ENCODE measurements around the gene PBX1. TPM values are rescaled to one million over a fixed set of nuclear protein-coding genes. Genes with fewer than 3 reads are reported as not detected.

Gene PBX1
- total RNA-seq, 4 donors from 2014 or later, result 15.2 to 48.6 (median 23.5) TPM

DNA sequence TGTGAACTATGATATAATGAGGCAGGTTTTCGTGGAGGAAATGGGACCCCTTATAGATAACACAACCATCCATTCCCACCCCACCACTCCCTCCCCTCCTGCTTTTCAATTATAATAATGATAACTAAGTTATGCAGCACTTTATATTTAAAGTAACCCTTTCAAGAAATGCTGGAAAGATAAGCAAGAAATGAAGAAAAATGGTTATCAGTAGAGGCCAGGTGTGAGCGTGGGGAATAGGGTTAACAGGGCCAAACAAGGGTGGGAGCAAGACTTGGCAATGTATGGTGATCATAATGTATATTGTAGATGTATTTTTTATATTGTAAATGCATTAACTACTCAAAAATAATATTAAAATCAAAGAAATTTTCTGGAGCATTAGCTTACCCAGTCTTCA lies 133.4 kb downstream of the PBX1 start:
- WGBS, 2 donors, result 76 to 90% methylated on average over 2 of the region's 2 CpGs
- no peaks in the 10 kb centered on the region for H3K9me3 ChIP-seq
- intact Hi-C loops (cut with DNase I), result no loop called here
- TF ChIP-seq POLR2A (IDR thresholded peaks at IDR 0.05), result no peak
- TF ChIP-seq, protein P1, sequence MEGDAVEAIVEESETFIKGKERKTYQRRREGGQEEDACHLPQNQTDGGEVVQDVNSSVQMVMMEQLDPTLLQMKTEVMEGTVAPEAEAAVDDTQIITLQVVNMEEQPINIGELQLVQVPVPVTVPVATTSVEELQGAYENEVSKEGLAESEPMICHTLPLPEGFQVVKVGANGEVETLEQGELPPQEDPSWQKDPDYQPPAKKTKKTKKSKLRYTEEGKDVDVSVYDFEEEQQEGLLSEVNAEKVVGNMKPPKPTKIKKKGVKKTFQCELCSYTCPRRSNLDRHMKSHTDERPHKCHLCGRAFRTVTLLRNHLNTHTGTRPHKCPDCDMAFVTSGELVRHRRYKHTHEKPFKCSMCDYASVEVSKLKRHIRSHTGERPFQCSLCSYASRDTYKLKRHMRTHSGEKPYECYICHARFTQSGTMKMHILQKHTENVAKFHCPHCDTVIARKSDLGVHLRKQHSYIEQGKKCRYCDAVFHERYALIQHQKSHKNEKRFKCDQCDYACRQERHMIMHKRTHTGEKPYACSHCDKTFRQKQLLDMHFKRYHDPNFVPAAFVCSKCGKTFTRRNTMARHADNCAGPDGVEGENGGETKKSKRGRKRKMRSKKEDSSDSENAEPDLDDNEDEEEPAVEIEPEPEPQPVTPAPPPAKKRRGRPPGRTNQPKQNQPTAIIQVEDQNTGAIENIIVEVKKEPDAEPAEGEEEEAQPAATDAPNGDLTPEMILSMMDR (IDR thresholded peaks at IDR 0.05), result no peak
- H3K4me3 ChIP-seq, result no peak overlapping the region
- H3K27ac ChIP-seq, result no peak overlapping the region
- H3K36me3 ChIP-seq, result no peaks in the 10 kb centered on the region
- H3K27me3 ChIP-seq, result no peaks in the 10 kb centered on the region
- peaks cover 0 to 18% (median 0%) of the 10 kb centered on the region in 3 donors for H3K4me1 ChIP-seq
- DNase-seq, result no peak

DNA sequence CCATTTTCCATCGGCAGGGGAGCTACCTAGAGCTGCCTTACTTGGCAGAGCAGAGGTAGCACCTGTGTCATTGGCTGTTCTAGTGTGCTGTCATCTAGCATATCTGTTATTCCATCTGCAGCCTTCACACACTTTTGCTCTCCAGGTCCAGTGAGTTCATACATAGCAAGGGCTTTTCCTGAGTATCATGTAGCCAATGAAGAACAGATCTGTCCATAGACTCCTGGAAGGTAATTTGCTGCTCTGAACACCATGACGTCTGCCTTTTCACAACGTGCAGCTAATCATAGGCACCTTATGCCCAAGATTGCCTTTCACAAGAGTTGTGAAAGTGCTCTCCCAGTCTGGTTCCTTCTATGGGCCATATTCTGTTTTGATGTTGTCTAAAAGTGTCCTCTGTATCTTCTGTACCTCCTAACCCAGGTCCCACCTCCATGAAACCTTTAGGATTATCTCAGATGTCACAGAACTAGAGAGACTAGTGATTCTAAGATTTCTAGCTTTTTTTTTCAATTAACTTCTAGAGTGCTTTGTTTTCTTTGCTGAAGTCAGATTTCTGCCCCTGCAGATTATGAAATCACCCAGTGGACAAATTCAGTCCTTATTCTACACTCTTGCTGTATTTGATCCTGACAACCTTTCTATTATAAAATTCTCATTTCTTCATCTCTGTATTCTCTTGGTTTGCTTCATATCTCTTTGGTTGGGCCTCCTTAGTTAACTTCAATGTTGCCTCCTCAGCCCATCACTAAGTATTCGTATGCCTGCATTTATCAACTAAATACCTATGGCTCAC lies 134.8 kb downstream of the PBX1 start:
- H3K4me3 ChIP-seq, result no peak overlapping the region
- intact Hi-C loops (cut with DNase I), result no loop called here
- H3K36me3 ChIP-seq, result no peaks in the 10 kb centered on the region
- H3K4me1 ChIP-seq, result peaks cover 0 to 30% (median 0%) of the 10 kb centered on the region in 3 donors
- no peak overlapping the region for H3K27ac ChIP-seq
- DNase-seq, result no peak
- no peaks in the 10 kb centered on the region for H3K9me3 ChIP-seq
- 81 to 92% methylated on average over 4 of the region's 4 CpGs for WGBS, 2 donors
- no peaks in the 10 kb centered on the region for H3K27me3 ChIP-seq
- TF ChIP-seq POLR2A (IDR thresholded peaks at IDR 0.05), result no peak
- TF ChIP-seq, protein P1 (IDR thresholded peaks at IDR 0.05), result no peak

DNA sequence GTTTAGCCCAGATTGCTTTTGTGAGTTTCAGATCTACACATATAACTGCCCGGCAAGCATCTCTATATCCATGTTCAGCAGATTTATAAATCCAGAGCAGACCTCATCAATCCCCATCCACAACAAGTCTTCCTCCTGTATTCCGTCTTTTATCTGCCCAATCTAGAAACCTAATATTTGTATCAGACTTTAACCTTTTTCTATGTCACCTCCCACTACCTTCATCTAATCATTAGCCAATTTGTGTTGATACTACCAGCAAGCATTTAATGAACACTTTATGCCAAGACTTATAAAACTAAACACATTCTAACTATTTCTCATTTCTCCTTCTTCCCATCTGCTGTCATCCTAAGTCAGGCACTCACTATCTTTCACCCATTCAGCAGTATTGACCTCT lies 135.5 kb downstream of the PBX1 start:
- no peak for DNase-seq
- WGBS, 2 donors, result 93 to 98% methylated on average over 2 of the region's 2 CpGs
- Histone ChIP-seq H3K4me3 (no peak overlapping the region), H3K36me3 (no peaks in the 10 kb centered on the region), H3K27ac (no peak overlapping the region), H3K9me3 (no peaks in the 10 kb centered on the region), H3K4me1 (peaks cover 0 to 37% (median 0%) of the 10 kb centered on the region in 3 donors), H3K27me3 (no peaks in the 10 kb centered on the region)
- TF ChIP-seq, protein P1 (IDR thresholded peaks at IDR 0.05), result no peak
- TF ChIP-seq POLR2A (IDR thresholded peaks at IDR 0.05), result no peak
- intact Hi-C loops (cut with DNase I), result no loop called here

DNA sequence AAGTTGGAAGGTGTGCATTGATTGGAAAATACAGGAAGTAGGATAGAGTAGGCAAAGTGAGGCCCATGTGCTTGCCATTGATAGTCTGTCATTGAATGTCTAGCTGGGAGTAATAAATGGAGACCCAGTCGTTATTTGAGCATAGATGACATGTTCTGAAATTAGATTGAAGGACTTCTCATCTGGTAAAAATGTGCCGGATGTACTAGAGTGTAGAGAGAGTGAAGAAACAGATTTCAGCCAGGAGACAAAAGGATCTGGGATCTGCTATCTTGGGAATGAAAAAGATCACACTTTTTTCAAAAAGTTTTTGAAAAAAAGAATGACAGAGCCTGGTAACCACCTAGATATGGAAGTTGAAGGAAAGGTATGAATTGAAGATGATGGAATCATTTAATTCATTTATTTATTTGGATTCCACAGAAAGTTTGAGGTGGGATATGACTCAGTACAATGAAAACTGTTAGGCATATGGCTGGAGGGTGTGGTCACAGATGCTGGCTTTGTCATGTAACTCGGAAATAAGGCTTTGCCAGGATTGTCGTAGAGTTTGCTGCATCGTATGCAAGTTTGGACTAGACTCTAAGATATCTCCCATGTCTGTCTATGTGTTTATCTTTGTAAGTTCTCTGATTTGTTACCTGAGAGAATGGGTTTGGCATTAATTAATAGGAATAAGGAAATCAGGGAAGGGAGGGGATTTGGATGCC lies 137.1 kb downstream of the PBX1 start:
- Histone ChIP-seq H3K27me3 (no peaks in the 10 kb centered on the region), H3K4me3 (no peak overlapping the region), H3K9me3 (no peaks in the 10 kb centered on the region), H3K36me3 (no peaks in the 10 kb centered on the region), H3K4me1 (peaks cover 0 to 53% (median 7%) of the 10 kb centered on the region in 3 donors), H3K27ac (peak overlapping the region in 3 of 4 donors; percentile 17 to 52 (median 33))
- intact Hi-C loops (cut with DNase I), result no loop called here
- no peak for DNase-seq
- TF ChIP-seq POLR2A (IDR thresholded peaks at IDR 0.05), result no peak
- 29 to 32% methylated on average over 5 of the region's 5 CpGs for WGBS, 2 donors

- 54 to 57% methylated on average over 15 to 17 of the region's 17 CpGs for WGBS, 2 donors
- H3K9me3 ChIP-seq, result no peaks in the 10 kb centered on the region
- H3K4me1 ChIP-seq, result peaks cover 0 to 85% (median 21%) of the 10 kb centered on the region in 3 donors
- H3K27ac ChIP-seq, result peak overlapping the region; percentile 11 to 70 (median 41)
- no peaks in the 10 kb centered on the region for H3K27me3 ChIP-seq
- no peaks in the 10 kb centered on the region for H3K36me3 ChIP-seq
- no peak overlapping the region for H3K4me3 ChIP-seq
- no peak for DNase-seq
- intact Hi-C loops (cut with DNase I), result no loop called here
- TF ChIP-seq, protein P1 (IDR thresholded peaks at IDR 0.05), result no peak
- TF ChIP-seq POLR2A (IDR thresholded peaks at IDR 0.05), result no peak
These were observed 141.0 kb downstream of the PBX1 start for GRCh38 chr1:164699815-164700491.

Measured in esophagus squamous epithelium (tissue), 5 donors.